Measurements from ENCODE around the gene NCS1. TPM values are rescaled to one million over a fixed set of nuclear protein-coding genes. Genes with fewer than 3 reads are reported as not detected.
A peak's percentile ranks its signal among the peaks of the same experiment; 100 is the strongest.

The NCS1 gene
- total and polyA plus RNA-seq, 5 donors: 9.3 to 46.9 (median 18.1) TPM

DNA sequence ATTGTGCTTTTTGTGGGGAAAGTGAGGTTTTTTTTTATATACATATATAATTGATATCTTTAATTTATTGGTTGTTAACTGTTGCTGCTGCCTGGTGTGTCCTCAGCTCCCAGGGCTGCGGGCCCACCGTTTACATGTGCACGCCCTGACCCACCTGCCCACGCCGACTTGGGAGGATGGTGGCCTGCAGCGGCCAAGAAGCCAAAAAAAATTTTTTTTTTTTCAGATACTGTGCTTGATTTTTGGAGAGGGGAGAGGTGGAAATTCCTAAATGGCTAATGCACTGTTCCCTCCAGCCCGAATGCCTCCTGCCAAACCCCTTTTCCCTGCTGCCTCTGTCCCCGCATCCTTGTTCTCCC is 61.4 kb downstream of the NCS1 start:
- no peak overlapping the region for H3K4me3 ChIP-seq (ENCODE audit: low read length)
- intact Hi-C loops (cut with DNase I): loop anchor here in 1 of 4 donors (10.0 kb wide), 1 partner anchor 111 kb away; no protein-coding TSS in a partner anchor
- 91% methylated on average over 8 of the region's 8 CpGs for WGBS

DNA sequence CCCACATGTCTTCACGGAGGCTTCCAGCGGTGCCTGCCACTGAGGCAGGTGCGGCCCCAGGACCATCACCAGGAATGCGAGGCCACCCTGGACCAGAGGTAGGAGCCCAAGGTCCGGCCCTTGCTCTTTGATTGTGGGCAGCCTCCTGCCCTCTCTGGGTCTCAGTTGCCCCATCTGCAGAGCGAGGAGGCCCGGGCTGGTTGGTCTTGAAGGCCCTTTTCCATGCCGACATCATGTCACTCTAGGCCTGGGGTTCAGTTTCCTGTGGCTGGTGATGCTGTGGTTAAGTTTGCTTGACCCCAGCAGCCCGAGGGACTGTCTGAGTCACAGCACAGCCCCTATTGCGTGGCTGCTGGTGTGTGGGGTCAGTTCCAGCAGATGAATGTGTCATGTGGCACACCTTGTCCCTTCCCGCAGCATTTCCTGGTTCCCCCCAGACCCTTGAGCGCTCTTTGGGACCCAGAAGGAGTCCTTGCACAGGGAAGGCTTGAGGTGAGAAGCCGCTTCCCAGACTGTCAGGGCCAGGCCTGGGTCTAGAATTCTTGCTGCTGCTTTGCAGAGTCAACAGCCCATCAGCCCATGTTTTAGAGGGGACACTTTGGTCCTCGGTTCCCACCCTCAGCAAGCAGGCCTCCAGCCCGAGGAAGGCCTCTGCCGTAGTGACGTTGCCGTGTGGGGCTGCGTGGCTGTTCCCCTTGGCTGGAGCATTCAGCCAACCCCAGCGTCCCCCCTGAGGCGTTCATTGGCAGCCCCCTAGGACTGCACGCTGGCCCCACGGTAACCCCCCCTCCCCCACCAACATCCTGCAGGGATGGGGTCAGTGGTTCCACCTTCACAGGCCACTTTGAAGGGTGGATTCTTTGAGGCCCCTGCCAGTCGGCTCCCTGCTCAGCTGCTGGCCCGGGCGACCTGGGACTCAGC is 62.4 kb downstream of the NCS1 start:
- intact Hi-C loops (cut with DNase I): loop anchor here (5.0 to 10.0 kb wide), 3 partner anchors 108 to 127 kb away; no protein-coding TSS in a partner anchor
- ATAC-seq (no peak), DNase-seq (peak in 1 of 3 donors; percentile 51)
- no peak overlapping the region for H3K4me3 ChIP-seq (ENCODE audit: low read length)
- no peaks in the 10 kb centered on the region for H3K27me3 ChIP-seq (ENCODE audit: control insufficient read depth, insufficient read depth)
- no peak overlapping the region for H3K27ac ChIP-seq (ENCODE audit: low read length)
- no peaks in the 10 kb centered on the region for H3K9me3 ChIP-seq (ENCODE audit: control insufficient read depth, low read length)
- WGBS: 81% methylated on average over 26 of the region's 26 CpGs
- no peaks in the 10 kb centered on the region for H3K4me1 ChIP-seq (ENCODE audit: control insufficient read depth, insufficient read depth, low read length)

More for the DNA sequence above, 61.4 kb downstream of the NCS1 start:
- no peaks in the 10 kb centered on the region for H3K9me3 ChIP-seq (ENCODE audit: control insufficient read depth, low read length)
- no peak for ATAC-seq
- peak in 1 of 3 donors; percentile 16 for DNase-seq
- no peaks in the 10 kb centered on the region for H3K27me3 ChIP-seq (ENCODE audit: control insufficient read depth, insufficient read depth)
- H3K27ac ChIP-seq (ENCODE audit: low read length): no peak overlapping the region
- H3K4me1 ChIP-seq (ENCODE audit: control insufficient read depth, insufficient read depth, low read length): no peaks in the 10 kb centered on the region

DNA sequence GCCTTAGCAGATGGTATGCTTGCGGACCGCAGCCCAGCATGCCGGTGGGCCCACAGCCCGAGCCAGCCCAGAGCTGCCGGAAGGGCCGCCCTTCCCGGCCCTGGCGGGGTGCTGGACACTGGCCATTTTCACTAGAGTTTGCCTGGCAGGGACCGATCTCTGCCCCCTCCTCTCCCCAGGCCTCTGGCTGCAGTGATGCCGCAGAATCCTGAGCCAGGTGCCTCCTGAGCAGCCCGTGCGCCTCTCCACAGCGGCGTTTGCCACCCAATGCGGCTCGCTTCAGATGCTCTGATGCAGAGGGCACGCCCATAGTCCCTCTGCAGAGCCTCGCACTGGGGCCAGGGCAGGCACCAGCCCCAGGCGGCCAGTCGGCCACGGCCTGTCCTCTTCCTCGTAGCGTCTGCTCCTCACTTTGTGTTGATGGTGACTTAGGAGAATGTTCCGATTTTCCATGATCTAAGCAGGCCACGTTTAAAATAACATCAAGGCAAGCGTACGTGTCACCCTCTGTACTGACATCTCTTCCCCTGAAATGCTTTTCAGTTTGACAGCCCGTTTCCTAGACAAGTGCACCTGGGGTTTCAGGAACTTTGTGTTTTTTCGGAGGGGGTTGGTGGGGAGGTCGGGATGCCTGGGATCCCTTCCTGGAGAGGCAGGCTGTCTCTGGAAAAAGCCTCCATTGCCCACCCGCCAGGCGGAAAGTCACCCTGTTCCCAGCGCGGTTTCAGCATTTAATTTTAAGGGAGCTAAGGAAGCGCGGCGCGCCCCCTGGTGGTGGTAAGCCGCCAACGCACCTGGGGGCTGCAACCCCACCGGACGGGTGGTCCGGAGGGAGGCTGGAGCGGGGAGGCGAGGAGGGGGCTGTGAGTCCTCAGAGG is 63.6 kb downstream of the NCS1 start:
- H3K27ac ChIP-seq (ENCODE audit: low read length): no peak overlapping the region
- H3K4me3 ChIP-seq (ENCODE audit: low read length): no peak overlapping the region
- ATAC-seq (peak; percentile 49 to 50), DNase-seq (peak; percentile 64 to 86 (median 86))
- no peaks in the 10 kb centered on the region for H3K4me1 ChIP-seq (ENCODE audit: control insufficient read depth, insufficient read depth, low read length)
- 42% methylated on average over 45 of the region's 45 CpGs for WGBS
- intact Hi-C loops (cut with DNase I): loop anchor here (1.0 to 10.0 kb wide), 4 partner anchors 107 to 128 kb away; no protein-coding TSS in a partner anchor
- no peaks in the 10 kb centered on the region for H3K9me3 ChIP-seq (ENCODE audit: control insufficient read depth, low read length)
- no peaks in the 10 kb centered on the region for H3K27me3 ChIP-seq (ENCODE audit: control insufficient read depth, insufficient read depth)

DNA sequence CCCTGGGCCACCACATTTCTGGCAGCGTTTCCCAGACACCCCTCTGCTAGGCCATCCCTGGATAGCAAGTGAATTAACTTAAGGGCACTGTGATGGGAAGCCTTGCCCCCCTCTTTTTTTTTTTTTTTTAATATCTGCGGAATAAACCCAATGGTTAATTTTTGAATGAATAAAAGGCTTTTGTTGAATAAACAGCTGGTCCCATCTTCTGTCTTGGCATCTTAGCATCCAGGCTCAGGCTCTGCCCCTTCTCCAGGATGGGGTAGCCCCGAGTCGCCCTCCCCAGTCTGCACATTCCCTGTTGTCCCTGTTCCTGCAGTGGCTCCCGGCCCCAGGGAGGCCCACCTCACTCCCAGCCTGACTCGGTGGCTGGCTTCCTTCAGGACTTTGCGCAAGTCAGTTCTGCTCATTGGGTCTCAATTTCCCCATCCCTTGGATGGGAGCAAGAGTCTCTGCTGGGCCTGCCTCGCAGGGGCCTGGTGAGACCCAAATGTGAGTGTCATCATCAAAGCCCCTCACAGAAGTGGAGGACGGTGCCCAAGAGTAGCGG is 64.3 kb downstream of the NCS1 start:
- Histone ChIP-seq H3K4me3 (ENCODE audit: low read length) (no peak overlapping the region), H3K27me3 (ENCODE audit: control insufficient read depth, insufficient read depth) (no peaks in the 10 kb centered on the region), H3K27ac (ENCODE audit: low read length) (no peak overlapping the region), H3K9me3 (ENCODE audit: control insufficient read depth, low read length) (no peaks in the 10 kb centered on the region), H3K4me1 (ENCODE audit: control insufficient read depth, insufficient read depth, low read length) (no peaks in the 10 kb centered on the region)
- intact Hi-C loops (cut with DNase I): loop anchor here (1.0 to 10.0 kb wide), 4 partner anchors 106 to 129 kb away; no protein-coding TSS in a partner anchor
- peak in 2 of 3 donors; percentile 44 to 55 for DNase-seq
- no peak for ATAC-seq
- 59% methylated on average over 10 of the region's 10 CpGs for WGBS

DNA sequence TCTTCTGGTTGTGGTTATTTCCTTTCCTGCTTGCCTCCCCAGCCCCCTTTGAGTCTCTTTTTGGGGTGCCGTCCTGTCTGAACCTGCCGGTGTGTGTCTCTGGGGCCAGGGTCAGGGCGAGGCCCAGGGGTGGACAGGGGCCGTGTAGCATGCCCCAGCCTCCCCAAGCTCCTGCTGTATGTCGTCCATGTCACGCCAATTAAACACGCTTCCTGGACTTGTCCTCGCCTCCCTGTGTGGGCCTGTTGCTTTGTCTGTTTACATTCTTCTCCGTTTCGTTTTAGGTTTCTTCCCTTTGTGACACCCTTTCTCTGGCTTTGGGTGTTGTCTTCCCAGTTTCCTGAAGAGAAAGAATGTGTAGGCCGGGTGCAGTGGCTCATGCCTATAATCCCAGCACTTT is 64.9 kb downstream of the NCS1 start:
- Histone ChIP-seq H3K27ac (ENCODE audit: low read length) (no peak overlapping the region), H3K27me3 (ENCODE audit: control insufficient read depth, insufficient read depth) (no peaks in the 10 kb centered on the region), H3K4me3 (ENCODE audit: low read length) (no peak overlapping the region), H3K9me3 (ENCODE audit: control insufficient read depth, low read length) (no peaks in the 10 kb centered on the region), H3K4me1 (ENCODE audit: control insufficient read depth, insufficient read depth, low read length) (no peaks in the 10 kb centered on the region)
- 79% methylated on average over 11 of the region's 11 CpGs for WGBS
- intact Hi-C loops (cut with DNase I): loop anchor here (5.0 to 10.0 kb wide), 3 partner anchors 105 to 130 kb away; no protein-coding TSS in a partner anchor
- peak in 1 of 3 donors; percentile 43 for DNase-seq
- no peak for ATAC-seq

DNA sequence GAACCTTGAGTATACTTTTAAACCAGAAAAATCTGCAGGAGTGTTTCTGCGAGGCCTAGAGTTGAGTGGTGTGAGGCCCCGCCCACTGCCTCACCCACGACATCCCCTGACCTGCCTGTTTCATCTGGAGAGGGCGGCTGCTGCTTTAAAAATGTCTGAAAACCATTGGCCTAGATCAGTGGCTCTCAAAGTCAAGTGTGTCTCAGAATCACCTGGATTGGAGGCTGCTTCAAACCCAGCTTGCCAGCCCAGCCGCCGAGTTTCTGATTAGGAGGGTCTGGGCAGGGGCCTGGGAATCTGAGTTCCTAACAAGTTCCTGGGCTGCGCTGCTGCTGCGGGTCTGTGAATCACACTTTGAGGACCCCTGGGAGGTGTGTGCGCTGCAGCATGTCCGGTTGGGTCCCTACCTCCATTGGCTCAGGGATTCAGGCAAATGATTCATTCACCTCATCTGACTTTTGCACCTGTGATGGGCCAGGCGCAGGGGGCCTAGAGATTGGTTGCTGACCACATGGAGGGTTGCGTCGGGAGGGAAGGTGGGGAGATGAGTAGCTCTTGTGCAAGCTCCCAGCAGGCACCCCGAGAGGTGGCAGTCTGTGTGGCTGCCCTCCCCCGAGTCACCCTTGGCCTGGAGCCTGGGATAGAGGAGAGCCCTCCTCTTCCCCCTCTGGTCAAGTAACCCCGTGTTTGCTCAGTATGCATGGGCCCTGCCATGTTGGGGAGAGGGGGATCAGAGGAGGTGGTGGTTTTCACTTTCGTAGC is 65.7 kb downstream of the NCS1 start:
- Histone ChIP-seq H3K27me3 (ENCODE audit: control insufficient read depth, insufficient read depth) (no peaks in the 10 kb centered on the region), H3K9me3 (ENCODE audit: control insufficient read depth, low read length) (no peaks in the 10 kb centered on the region), H3K4me1 (ENCODE audit: control insufficient read depth, insufficient read depth, low read length) (no peaks in the 10 kb centered on the region), H3K4me3 (ENCODE audit: low read length) (no peak overlapping the region), H3K27ac (ENCODE audit: low read length) (no peak overlapping the region)
- intact Hi-C loops (cut with DNase I): loop anchor here (5.0 to 10.0 kb wide), 3 partner anchors 104 to 131 kb away; no protein-coding TSS in a partner anchor
- 80% methylated on average over 17 of the region's 17 CpGs for WGBS
- ATAC-seq: no peak
- DNase-seq: peak in 1 of 3 donors; percentile 46

DNA sequence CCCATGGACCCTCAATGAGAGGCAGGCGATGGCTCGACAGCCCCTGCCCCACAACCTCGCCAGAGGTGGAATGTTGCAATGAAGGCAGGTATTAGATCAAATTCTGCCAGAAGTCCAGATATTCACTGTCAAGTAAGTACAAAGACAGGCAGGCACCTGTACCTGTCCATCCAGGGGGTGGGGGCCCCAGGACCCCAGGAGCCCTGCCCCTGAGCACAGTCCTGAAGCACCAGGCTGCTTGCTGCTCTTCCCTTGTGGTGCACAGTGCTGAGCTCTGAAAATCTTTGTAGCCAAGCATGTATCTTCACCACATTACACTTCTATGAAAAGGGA is 67.1 kb downstream of the NCS1 start:
- Histone ChIP-seq H3K4me3 (ENCODE audit: low read length) (no peak overlapping the region), H3K27ac (ENCODE audit: low read length) (no peak overlapping the region), H3K9me3 (ENCODE audit: control insufficient read depth, low read length) (no peaks in the 10 kb centered on the region), H3K27me3 (ENCODE audit: control insufficient read depth, insufficient read depth) (no peaks in the 10 kb centered on the region), H3K4me1 (ENCODE audit: control insufficient read depth, insufficient read depth, low read length) (no peaks in the 10 kb centered on the region)
- WGBS: 91% methylated on average over 3 of the region's 3 CpGs
- intact Hi-C loops (cut with DNase I): loop anchor here (5.0 to 10.0 kb wide), 3 partner anchors 103 to 132 kb away; no protein-coding TSS in a partner anchor
- DNase-seq: peak in 1 of 3 donors; percentile 25
- no peak for ATAC-seq

DNA sequence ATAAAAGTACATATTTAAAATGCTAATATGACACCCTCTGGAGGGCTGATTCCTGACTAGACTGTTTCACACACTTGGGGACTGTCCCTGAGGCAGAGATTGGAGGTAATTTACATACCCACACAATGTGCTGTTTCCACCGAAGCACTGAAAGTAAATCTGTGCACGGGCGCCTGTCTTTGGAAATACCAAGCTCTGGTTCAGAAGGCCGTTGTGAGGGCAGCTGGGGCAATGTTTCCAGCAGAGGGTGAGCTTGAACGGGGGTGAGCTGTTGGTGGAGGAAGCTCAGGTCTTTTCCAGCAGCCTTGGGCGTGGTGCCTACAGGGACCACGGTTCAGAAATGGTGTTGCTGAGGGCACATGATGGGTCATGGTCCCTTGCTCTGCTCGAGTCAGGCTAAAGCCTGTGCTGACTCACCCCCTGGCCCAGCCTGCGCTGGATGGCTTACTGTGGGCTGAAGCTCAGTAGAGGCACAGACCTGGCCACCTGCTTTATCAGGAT is 67.6 kb downstream of the NCS1 start:
- no peaks in the 10 kb centered on the region for H3K9me3 ChIP-seq (ENCODE audit: control insufficient read depth, low read length)
- no peak overlapping the region for H3K4me3 ChIP-seq (ENCODE audit: low read length)
- WGBS: 58% methylated on average over 9 of the region's 9 CpGs
- DNase-seq (peak in 1 of 3 donors; percentile 42), ATAC-seq (no peak)
- no peak overlapping the region for H3K27ac ChIP-seq (ENCODE audit: low read length)
- H3K4me1 ChIP-seq (ENCODE audit: control insufficient read depth, insufficient read depth, low read length): no peaks in the 10 kb centered on the region
- intact Hi-C loops (cut with DNase I): loop anchor here (5.0 to 10.0 kb wide), 3 partner anchors 103 to 132 kb away; no protein-coding TSS in a partner anchor
- no peaks in the 10 kb centered on the region for H3K27me3 ChIP-seq (ENCODE audit: control insufficient read depth, insufficient read depth)

DNA sequence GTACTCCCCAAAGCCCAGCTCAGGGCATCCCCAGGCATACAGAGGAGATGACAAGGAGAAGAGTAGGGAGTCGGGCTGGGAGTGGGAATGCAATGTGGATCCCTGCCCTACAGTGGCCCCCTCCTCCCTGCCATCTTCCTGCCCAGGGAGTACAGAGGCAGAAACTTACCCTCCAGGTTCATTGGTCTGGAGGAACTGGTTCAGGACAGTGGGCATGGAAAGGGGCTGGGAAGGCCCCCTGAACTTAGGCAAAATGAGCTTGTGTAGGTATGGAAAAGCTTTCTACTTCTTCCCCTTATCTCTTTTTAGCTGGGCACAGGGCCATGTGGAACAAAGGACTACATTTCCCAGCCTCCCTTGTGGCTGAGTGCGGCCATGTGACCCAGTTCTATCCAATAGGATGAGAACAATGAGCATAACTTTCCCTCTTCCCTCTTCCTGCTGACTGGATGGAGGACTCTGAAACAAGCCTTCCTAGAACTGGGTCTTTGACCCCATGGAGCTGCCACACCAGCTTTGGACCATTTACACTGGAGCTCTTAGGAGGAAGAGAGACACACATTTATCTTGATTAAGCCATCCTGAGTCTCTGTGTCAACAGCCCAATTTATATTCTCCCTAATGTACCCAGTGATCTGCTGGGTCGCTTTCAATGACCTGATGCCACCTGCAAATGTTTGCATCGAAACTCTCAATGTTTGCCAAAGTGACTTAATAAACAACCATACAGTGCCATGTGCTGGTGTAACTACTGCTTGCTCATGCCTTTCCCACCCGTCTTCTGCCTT is 68.4 kb downstream of the NCS1 start:
- DNase-seq (peak in 2 of 3 donors; percentile 67 to 73), ATAC-seq (peak; percentile 81 to 82)
- H3K9me3 ChIP-seq (ENCODE audit: control insufficient read depth, low read length): no peaks in the 10 kb centered on the region
- H3K4me1 ChIP-seq (ENCODE audit: control insufficient read depth, insufficient read depth, low read length): no peaks in the 10 kb centered on the region
- intact Hi-C loops (cut with DNase I): loop anchor here in 1 of 4 donors (10.0 kb wide), 1 partner anchor 104 kb away; no protein-coding TSS in a partner anchor
- H3K27me3 ChIP-seq (ENCODE audit: control insufficient read depth, insufficient read depth): no peaks in the 10 kb centered on the region
- WGBS: 66% methylated on average over 5 of the region's 5 CpGs
- no peak overlapping the region for H3K27ac ChIP-seq (ENCODE audit: low read length)
- H3K4me3 ChIP-seq (ENCODE audit: low read length): no peak overlapping the region

All from right cardiac atrium (tissue), 5 donors.